H9 (cell line): ENCODE results near the gene CCDC68. TPM values are rescaled to one million over a fixed set of nuclear protein-coding genes. Genes with fewer than 3 reads are reported as not detected.

Experiments used
- DNase-seq: peaks from one replicate; pipeline ENCODE4 v3.0.0-alpha.2; 2017
- H2AFZ ChIP-seq: one replicate; pipeline ENCODE4 v1.6.1; 2013; ENCODE audit warnings: mild to moderate bottlenecking, low read length, control low read depth, moderate library complexity
- H2AK5ac ChIP-seq: 2 replicates; pipeline ENCODE4 v1.6.1; 2013; ENCODE audit warnings: low read length, control low read depth, mixed read lengths; ENCODE audit not compliant: insufficient read length
- H2BK120ac ChIP-seq: one replicate; pipeline ENCODE4 v1.6.1; 2013; ENCODE audit warnings: low read depth, mild to moderate bottlenecking, low read length, control low read depth, inconsistent platforms; ENCODE audit not compliant: poor library complexity, severe bottlenecking
- H2BK12ac ChIP-seq: 2 replicates; pipeline ENCODE4 v1.6.1; 2013; ENCODE audit warnings: low read length, control low read depth, mixed read lengths, low read depth; ENCODE audit not compliant: insufficient read length
- H2BK15ac ChIP-seq: 2 replicates; pipeline ENCODE4 v1.6.1; 2013; ENCODE audit warnings: low read depth, low read length, control low read depth
- H2BK20ac ChIP-seq: one replicate; pipeline ENCODE4 v1.6.1; 2013; ENCODE audit warnings: low read depth, mild to moderate bottlenecking, low read length, control low read depth, inconsistent platforms; ENCODE audit not compliant: poor library complexity, severe bottlenecking
- H2BK5ac ChIP-seq: 2 replicates; pipeline ENCODE4 v1.6.1; 2013; ENCODE audit warnings: low read length, control low read depth, mixed read lengths; ENCODE audit not compliant: insufficient read length
- H3K14ac ChIP-seq: 2 replicates; pipeline ENCODE4 v1.6.1; 2013; ENCODE audit warnings: low read length, control low read depth; ENCODE audit not compliant: insufficient read depth
- H3K18ac ChIP-seq: 2 replicates; pipeline ENCODE4 v1.6.1; 2013; ENCODE audit warnings: low read depth, mild to moderate bottlenecking, mixed read lengths, low read length, control low read depth; ENCODE audit not compliant: insufficient read length
- H3K23ac ChIP-seq: 2 replicates; pipeline ENCODE4 v1.6.1; 2013; ENCODE audit warnings: low read length, control low read depth, mixed read lengths, low read depth; ENCODE audit not compliant: insufficient read length
- H3K23me2 ChIP-seq: 2 replicates; pipeline ENCODE4 v1.6.1; 2013; ENCODE audit warnings: low read depth, mild to moderate bottlenecking, mixed read lengths, low read length, control low read depth; ENCODE audit not compliant: insufficient read length, poor library complexity, severe bottlenecking
- H3K27ac ChIP-seq: 2 replicates; pipeline ENCODE4 v1.5.1; 2013; ENCODE audit warnings: low read length, control low read depth, mixed read lengths, low read depth; ENCODE audit not compliant: insufficient read length
- H3K27me3 ChIP-seq: 2 replicates; pipeline ENCODE4 v1.6.1; 2013; ENCODE audit warnings: low read length, control low read depth, inconsistent platforms; ENCODE audit not compliant: insufficient read depth
- H3K4ac ChIP-seq: 2 replicates; pipeline ENCODE4 v1.6.1; 2013; ENCODE audit warnings: low read depth, mild to moderate bottlenecking, control low read depth, inconsistent platforms, low read length, moderate library complexity
- H3K4me1 ChIP-seq: 2 replicates; pipeline ENCODE4 v1.6.1; 2013; ENCODE audit warnings: low read length, control low read depth, inconsistent platforms; ENCODE audit not compliant: insufficient read depth
- H3K4me2 ChIP-seq: 2 replicates; pipeline ENCODE4 v1.6.1; 2013; ENCODE audit warnings: low read length, control low read depth, mixed read lengths; ENCODE audit not compliant: insufficient read length, insufficient read depth
- H3K56ac ChIP-seq: 2 replicates; pipeline ENCODE4 v1.6.1; 2013; ENCODE audit warnings: low read depth, mild to moderate bottlenecking, mixed read lengths, low read length, control low read depth; ENCODE audit not compliant: insufficient read length
- H3K79me1 ChIP-seq: 2 replicates; pipeline ENCODE4 v1.6.1; 2013; ENCODE audit warnings: low read depth, mild to moderate bottlenecking, moderate library complexity, low read length, control low read depth, inconsistent platforms; ENCODE audit not compliant: insufficient read depth, poor library complexity, severe bottlenecking
- H3K79me2 ChIP-seq: 2 replicates; pipeline ENCODE4 v1.6.1; 2013; ENCODE audit warnings: low read length, control low read depth, inconsistent platforms; ENCODE audit not compliant: insufficient read depth
- H3K9ac ChIP-seq: 2 replicates; pipeline ENCODE4 v1.6.1; 2013; ENCODE audit warnings: low read length, control low read depth, mixed read lengths; ENCODE audit not compliant: insufficient read length; ENCODE audit errors: extremely low read depth
- H3K9me3 ChIP-seq: one replicate; pipeline ENCODE4 v1.6.1; 2013; ENCODE audit warnings: low read depth, low read length, inconsistent platforms; ENCODE audit not compliant: control insufficient read depth
- H3T11ph ChIP-seq: one replicate; pipeline ENCODE4 v1.6.1; 2013; ENCODE audit warnings: mild to moderate bottlenecking, low read length, control low read depth, inconsistent platforms
- H4K20me1 ChIP-seq: one replicate; pipeline ENCODE4 v1.6.1; 2013; ENCODE audit not compliant: control insufficient read depth, insufficient read length, insufficient read depth
- H4K5ac ChIP-seq: 2 replicates; pipeline ENCODE4 v1.6.1; 2013; ENCODE audit warnings: low read depth, mild to moderate bottlenecking, mixed read lengths, low read length, control low read depth; ENCODE audit not compliant: insufficient read length
- H4K8ac ChIP-seq: replicated peaks from 2 replicates; pipeline ENCODE4 v1.6.1; 2013; ENCODE audit warnings: low read length, control low read depth, mixed read lengths, low read depth; ENCODE audit not compliant: insufficient read length
- H4K91ac ChIP-seq: 2 replicates; pipeline ENCODE4 v1.6.1; 2013; ENCODE audit warnings: low read depth, mild to moderate bottlenecking, moderate library complexity, mixed read lengths, low read length, control low read depth; ENCODE audit not compliant: insufficient read length
- H3K27ac Mint-ChIP-seq, 3 experiments: 2 replicates in 2 of 3; 3 replicates in 1 of 3; pipeline ENCODE4 v1.8.0; 2020 to 2021; ENCODE audit warnings: mixed read lengths in 3 of 3, mild to moderate bottlenecking in 1 of 3, moderate library complexity in 1 of 3
- H3K27me3 Mint-ChIP-seq: 2 replicates; pipeline ENCODE4 v1.8.0; 2021; ENCODE audit warnings: low read depth, mild to moderate bottlenecking, moderate library complexity, mixed read lengths
- H3K36me3 Mint-ChIP-seq, 3 experiments: 2 replicates in 2 of 3; 3 replicates in 1 of 3; pipeline ENCODE4 v1.8.0; 2020 to 2021; ENCODE audit warnings: low read depth in 3 of 3, mixed read lengths in 3 of 3; ENCODE audit not compliant: insufficient read depth in 1 of 3
- H3K4me1 Mint-ChIP-seq, 2 experiments: 2 replicates each; pipeline ENCODE4 v1.8.0; 2020; ENCODE audit warnings: mixed read lengths in 2 of 2
- H3K4me3 Mint-ChIP-seq, 2 experiments: 2 replicates in 1 of 2; 3 replicates in 1 of 2; pipeline ENCODE4 v1.8.0; 2020 to 2021; ENCODE audit warnings: mild to moderate bottlenecking in 2 of 2, mixed read lengths in 2 of 2, moderate library complexity in 1 of 2
- H3K9me3 Mint-ChIP-seq, 2 experiments: 2 replicates in 1 of 2; 3 replicates in 1 of 2; pipeline ENCODE4 v1.8.0; 2020; ENCODE audit warnings: mild to moderate bottlenecking in 2 of 2, mixed read lengths in 2 of 2, moderate library complexity in 1 of 2
- CTCF ChIP-seq: fragments of 200-600 bp; sonication (generic); conservative IDR thresholded peaks from 3 replicates; pipeline ENCODE4 v1.8.0; 2021; ENCODE audit warnings: antibody characterized with exemption, mild to moderate bottlenecking
- WGBS: extraction: QIAGEN DNeasy Blood & Tissue Kit; methylation state at CpG from one replicate; pipeline ENCODE4 v1.1.7; 2013; ENCODE audit warnings: missing lambda C conversion rate, low lambda C conversion rate, mixed read lengths; ENCODE audit not compliant: insufficient read length; ENCODE audit errors: extremely low coverage; 5-methylcytosine and 5-hydroxymethylcytosine counted together
- total RNA-seq: library from RNA; stranded (reverse); gene quantifications from 2 replicates; pipeline ENCODE4 v1.2.1, GENCODE V29; 2021

The CCDC68 gene
- total RNA-seq, 1 experiment from 2014 or later: not detected

GRCh38 chr18:54938506-54938905 lies 20.8 kb downstream of the CCDC68 start:
- no peak overlapping the region for H2BK12ac ChIP-seq
- no peaks in the 10 kb centered on the region for H3K9me3 Mint-ChIP-seq
- no peak overlapping the region for H2BK20ac ChIP-seq

More at GRCh38 chr18:54938506-54938905, 20.8 kb downstream of the CCDC68 start:
- no peak overlapping the region for H3K56ac ChIP-seq
- H3K4me2 ChIP-seq: no peak overlapping the region
- H3K27me3 ChIP-seq: no peaks in the 10 kb centered on the region
- H3K18ac ChIP-seq: no peak overlapping the region
- H3K23me2 ChIP-seq: no peaks in the 10 kb centered on the region
- no peak overlapping the region for H2AFZ ChIP-seq
- H4K5ac ChIP-seq: no peak overlapping the region
- no peak overlapping the region for H4K8ac ChIP-seq
- no peak overlapping the region for H3K4ac ChIP-seq
- Mint-ChIP-seq H3K4me3 (no peak overlapping the region), H3K27me3 (no peaks in the 10 kb centered on the region), H3K27ac (no peak overlapping the region), H3K36me3 (no peaks in the 10 kb centered on the region), H3K4me1 (no peaks in the 10 kb centered on the region)
- no peak overlapping the region for H3K23ac ChIP-seq
- TF ChIP-seq CTCF: no peak
- H3K79me2 ChIP-seq: no peaks in the 10 kb centered on the region
- no peak overlapping the region for H3K14ac ChIP-seq
- no peaks in the 10 kb centered on the region for H3K9me3 ChIP-seq
- no peaks in the 10 kb centered on the region for H3K79me1 ChIP-seq
- H2BK120ac ChIP-seq: no peak overlapping the region
- no peak overlapping the region for H2AK5ac ChIP-seq
- H3K4me1 ChIP-seq: no peaks in the 10 kb centered on the region
- H3K27ac ChIP-seq: no peak overlapping the region
- H3T11ph ChIP-seq: no peak overlapping the region
- no peak overlapping the region for H2BK5ac ChIP-seq
- H2BK15ac ChIP-seq: no peak overlapping the region
- WGBS: no CpG with 5 or more reads among the region's 3 CpGs
- no peak overlapping the region for H3K9ac ChIP-seq
- no peaks in the 10 kb centered on the region for H4K20me1 ChIP-seq
- H4K91ac ChIP-seq: no peak overlapping the region
- DNase-seq: no peak
